ENCODE data around the gene NEXMIF.
"Not testable (repeated sequence)": the region's sequence is repeated elsewhere in the genome, so short reads cannot be mapped to it uniquely, and the experiment has no call there.

DNA sequence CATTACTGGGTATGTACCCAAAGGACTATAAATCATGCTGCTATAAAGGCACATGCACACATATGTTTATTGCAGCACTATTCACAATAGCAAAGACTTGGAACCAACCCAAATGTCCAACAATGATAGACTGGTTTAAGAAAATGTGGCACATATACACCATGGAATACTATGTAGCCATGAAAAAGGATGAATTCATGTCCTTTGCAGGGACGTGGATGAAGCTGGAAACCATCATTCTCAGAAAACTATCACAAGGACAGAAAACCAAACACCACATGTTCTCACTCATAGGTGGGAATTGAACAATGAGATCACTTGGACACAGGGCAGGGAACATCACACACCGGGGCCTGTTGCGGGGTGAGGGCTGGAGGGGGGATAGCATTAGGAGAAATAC is 36.7 kb upstream of the NEXMIF start:
- TF ChIP-seq, protein P1, sequence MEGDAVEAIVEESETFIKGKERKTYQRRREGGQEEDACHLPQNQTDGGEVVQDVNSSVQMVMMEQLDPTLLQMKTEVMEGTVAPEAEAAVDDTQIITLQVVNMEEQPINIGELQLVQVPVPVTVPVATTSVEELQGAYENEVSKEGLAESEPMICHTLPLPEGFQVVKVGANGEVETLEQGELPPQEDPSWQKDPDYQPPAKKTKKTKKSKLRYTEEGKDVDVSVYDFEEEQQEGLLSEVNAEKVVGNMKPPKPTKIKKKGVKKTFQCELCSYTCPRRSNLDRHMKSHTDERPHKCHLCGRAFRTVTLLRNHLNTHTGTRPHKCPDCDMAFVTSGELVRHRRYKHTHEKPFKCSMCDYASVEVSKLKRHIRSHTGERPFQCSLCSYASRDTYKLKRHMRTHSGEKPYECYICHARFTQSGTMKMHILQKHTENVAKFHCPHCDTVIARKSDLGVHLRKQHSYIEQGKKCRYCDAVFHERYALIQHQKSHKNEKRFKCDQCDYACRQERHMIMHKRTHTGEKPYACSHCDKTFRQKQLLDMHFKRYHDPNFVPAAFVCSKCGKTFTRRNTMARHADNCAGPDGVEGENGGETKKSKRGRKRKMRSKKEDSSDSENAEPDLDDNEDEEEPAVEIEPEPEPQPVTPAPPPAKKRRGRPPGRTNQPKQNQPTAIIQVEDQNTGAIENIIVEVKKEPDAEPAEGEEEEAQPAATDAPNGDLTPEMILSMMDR (IDR thresholded peaks at IDR 0.05): not testable (repeated sequence)
- not testable (repeated sequence) for TF ChIP-seq POLR2A (IDR thresholded peaks at IDR 0.05)

Measured in thyroid gland (tissue), 4 donors.